GM12801 (cell line): ENCODE results near the gene KBTBD4.

ENCODE experiments used
- TF ChIP-seq, protein P1 (sequence below): IDR thresholded peaks from one replicate; pipeline ENCODE4 v1.5.1; 2011; ENCODE audit warnings: control low read depth; ENCODE audit not compliant: insufficient read length; ENCODE audit errors: extremely low read depth

KBTBD4 gene

DNA sequence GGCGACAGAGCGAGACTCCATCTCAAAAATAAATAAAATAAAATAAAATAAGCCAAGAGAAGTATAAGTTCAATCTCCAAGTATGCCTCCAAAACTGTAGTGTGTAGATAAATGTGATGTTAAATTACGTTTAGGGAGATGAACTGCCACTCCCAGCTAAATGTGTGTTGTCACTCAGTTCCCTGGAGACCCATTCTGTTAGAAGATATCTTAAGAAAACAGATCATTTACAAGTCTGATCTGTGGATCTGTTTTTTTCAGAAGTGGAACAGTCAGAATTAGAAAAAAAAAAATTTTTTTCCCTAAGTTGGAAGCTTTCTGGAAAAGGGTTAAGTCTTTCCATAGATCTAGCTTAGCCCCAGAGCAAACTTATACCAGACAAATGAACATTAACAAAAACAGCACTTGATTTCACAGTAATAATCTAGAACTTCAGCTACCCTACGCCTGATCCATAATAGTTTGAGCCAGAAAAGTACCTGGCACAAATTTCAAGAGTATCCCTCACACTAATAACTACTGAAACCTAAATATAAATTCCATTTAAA, 44.0 kb downstream of the KBTBD4 start:
- TF ChIP-seq, protein P1, sequence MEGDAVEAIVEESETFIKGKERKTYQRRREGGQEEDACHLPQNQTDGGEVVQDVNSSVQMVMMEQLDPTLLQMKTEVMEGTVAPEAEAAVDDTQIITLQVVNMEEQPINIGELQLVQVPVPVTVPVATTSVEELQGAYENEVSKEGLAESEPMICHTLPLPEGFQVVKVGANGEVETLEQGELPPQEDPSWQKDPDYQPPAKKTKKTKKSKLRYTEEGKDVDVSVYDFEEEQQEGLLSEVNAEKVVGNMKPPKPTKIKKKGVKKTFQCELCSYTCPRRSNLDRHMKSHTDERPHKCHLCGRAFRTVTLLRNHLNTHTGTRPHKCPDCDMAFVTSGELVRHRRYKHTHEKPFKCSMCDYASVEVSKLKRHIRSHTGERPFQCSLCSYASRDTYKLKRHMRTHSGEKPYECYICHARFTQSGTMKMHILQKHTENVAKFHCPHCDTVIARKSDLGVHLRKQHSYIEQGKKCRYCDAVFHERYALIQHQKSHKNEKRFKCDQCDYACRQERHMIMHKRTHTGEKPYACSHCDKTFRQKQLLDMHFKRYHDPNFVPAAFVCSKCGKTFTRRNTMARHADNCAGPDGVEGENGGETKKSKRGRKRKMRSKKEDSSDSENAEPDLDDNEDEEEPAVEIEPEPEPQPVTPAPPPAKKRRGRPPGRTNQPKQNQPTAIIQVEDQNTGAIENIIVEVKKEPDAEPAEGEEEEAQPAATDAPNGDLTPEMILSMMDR = no peak

DNA sequence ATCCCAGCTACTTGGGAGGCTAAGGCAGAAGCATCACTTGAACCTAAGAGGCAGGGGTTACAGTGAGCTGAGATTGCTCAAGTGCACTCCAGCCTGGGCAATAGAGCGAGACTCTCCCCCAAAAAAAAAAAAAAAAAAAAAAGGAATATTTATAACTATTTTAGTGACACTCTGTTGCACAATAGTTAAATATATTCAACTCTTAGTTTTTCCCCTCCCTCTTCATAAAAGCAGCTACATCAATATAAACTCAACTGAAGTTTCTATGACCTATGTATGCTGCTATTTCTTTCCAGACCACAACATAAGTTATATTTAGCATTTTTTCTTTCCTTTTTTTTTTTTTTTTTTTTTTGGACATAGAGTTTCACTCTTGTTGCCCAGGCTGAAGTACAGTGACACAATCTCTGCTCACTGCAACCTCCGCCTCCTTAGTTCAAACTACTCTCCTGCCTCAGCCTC, 45.0 kb downstream of the KBTBD4 start:
- TF ChIP-seq, protein P1 = no peak

DNA sequence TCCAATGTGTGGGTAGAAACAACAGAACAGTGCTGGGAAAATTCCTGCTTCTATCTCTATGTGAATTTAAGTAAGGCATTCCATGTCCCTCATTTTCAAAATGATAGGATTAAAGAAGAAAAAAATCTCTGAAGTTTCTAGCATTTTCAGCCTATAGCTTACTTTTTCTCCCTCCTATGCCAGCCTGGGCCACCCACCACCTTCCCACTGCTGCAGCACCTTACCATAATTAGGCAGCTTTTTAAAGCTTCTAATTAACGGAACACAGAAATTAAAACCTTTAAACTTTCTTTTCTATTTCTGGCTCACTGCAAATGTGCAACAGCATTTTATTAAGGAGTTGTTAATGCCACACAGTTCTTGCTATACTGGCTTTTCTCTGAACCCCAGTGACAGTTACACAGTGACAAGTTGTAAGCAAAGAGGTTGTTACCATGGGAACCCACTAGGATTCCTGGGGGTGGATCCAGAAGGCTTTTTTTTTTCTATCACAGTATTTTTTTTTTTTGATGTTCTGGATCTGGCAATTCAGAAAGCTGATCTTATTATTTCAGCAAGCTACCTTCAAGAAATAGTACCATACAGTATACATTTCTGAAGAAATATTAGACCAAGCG, 46.1 kb downstream of the KBTBD4 start:
- TF ChIP-seq, protein P1 = no peak

DNA sequence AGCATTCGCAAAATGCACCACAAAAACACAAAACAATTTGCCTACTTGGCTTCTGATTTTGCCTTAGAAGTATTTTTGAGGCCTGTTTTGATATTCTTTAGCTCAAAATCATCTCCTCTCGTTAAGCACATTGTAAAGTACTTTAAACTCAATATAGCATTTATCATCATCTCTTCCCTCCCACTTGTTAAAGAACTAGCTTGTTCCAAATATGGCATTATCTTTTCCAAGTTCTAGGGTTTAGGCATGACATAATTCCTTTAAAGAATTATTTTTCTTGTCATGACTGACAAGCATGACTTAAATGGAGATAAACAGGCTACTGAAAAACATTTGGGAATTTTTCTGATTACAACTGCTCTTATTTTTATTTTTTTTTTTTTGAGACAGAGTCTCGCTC, 47.1 kb downstream of the KBTBD4 start:
- TF ChIP-seq, protein P1 = no peak

- TF ChIP-seq, protein P1 = no peak
These were observed 48.8 kb downstream of the KBTBD4 start for GRCh38 chr11:47529951-47530350.

- TF ChIP-seq, protein P1 = no peak
These were observed 51.6 kb downstream of the KBTBD4 start for GRCh38 chr11:47527186-47527585.

DNA sequence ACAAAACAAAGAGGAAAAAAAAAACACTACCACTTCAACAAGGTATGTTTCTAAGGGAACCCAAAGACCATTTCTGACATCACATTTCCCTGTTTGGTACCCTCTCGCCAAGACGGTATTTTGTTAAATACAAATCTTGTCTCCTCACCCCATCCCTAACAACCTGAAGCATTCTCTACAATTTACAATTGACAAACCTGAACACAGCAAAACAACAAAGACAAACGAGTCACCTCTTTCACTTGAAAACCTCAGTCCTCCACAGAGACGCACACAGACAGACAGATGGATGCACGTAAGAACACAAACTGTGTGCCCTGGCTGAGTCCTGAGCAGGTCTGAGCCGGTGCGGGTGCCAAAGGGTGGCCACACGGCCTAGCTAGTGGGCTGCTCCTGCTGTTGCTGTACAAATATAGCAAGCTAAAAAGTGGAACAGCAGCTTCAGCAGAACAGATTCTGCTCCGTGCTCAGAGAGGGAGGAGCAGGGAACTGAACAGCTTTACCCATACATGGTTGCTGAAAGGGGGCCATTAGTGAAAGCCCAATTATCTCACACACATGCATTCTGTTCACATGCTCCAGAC, 54.4 kb downstream of the KBTBD4 start:
- TF ChIP-seq, protein P1 = no peak
